Kidney glomerular epithelial cell (primary cell): ENCODE measurements around the gene SPTB.

Experiments
- DNase-seq: peaks from one replicate; lab custom pipeline; 2025; lab: John Stamatoyannopoulos, UW

SPTB gene

DNA sequence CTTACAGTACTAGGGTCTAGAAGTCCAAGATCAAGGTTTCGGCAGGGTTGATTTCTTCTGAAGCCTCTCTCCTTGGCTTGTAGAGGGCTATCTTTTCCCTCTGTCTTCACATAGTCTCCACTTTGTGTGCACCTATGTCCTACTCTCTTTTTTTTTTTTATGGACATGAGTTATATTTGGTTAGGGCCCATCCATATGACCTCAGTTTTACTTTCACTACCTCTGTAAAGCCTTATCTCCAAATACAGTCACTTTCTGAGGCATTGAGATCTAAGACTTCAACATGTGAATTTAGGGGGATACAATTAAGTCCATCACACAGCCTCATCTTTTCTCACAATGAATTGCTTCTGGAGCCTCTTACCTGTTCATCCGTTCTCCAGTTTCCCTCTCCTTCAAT is 5.9 kb upstream of the SPTB start:
- DNase-seq = no peak

DNA sequence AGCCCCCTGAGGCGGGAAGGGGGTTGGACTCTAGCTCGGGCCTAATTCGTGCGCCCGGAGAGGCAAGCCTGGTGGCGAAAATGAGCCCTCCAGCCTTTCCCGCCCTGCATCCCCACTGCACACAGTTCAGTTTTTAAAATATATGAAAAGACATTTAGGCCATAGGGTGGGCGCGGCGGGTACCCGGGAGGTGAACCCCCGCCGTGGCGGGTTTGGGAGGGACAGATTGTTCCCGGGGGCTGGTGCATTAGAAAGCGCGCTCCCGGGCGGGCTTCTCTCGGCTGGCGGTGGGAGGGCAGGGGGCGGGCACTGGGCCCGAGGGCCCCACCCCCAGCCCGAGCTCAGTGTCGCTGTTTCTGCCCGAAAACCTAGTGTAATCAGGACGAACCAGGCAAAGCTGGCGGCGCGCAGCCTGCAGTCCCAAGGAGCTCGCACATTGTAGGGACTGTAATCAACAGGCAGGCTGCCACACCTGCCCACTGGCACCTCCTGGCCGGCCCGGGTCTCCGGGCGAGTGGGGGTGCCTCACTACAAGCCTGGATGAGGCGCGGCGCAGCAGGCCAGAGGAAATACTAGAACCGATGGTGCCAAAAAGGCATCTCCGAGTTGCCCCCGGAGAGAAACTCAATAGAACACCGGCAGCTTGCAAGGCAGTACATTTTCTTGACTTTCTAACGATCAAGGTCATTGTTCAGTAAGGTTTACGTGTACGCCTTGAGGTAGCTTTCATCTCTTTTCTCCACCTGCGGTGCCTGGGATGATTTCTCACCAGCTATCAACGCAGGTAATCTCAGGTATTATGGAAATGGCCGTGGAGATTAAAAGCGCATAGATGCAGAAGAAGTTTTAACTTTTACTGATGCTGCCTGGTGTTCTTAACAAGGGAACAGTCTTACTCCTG is 764 bp upstream of the SPTB start:
- DNase-seq = no peak

DNA sequence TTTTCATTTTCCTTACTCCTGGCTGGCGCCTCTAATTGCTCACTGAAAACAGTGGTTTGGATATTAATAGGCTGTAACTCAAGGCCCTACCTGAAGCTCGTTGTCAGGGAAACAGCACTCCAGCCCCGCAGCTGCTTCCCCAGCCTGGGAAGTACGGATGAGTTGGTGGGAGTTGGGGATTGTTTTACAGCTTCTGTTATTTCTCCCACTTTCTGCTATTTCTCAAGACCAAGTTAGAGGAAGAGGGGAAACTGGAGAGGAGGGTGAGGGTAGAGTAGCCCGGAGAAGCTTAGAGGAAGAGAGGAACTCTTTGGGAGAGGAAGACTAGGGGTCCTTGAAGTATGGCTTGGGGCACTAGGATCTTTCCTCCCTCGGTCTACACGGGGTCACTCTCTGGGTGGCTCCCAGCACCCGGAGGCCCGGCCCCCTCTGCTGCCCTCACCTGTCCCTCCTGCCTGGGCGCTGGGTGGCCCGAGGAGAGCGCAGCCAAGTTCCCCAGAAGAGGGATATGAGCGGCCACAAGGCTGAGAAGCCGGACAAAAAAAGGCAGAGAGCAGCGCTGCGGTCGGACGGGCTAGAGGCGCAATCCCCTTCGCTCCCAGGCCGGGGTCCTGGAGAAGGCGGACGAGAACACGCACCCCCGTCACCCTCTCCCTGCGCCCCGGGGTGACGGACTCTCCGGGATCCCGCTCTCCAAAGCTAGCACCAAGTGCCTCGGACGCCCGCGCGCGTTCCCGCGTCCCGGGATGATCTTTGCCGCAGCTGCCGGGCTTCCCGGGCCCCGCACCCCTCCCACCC is 671 bp downstream of the SPTB start:
- DNase-seq = no peak

DNA sequence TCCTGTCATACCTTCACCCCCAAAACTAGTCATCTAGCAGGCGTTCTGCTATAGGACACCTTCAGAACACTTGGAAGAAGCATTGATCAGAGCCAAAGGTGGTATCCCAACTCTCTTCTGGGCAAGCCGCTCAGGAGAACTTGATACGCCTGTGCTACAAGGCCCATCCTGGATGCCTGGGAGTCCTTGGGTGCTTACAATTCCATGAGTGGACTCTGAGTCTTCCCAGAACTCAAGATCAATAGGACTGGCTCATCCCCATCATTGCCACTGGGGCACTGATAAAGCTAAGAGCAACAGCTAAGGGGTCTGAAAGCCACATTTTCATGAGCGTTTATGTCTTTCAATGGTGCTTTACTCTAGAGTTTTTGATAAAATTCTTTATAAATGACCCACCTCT is 1.9 kb downstream of the SPTB start:
- DNase-seq = no peak

DNA sequence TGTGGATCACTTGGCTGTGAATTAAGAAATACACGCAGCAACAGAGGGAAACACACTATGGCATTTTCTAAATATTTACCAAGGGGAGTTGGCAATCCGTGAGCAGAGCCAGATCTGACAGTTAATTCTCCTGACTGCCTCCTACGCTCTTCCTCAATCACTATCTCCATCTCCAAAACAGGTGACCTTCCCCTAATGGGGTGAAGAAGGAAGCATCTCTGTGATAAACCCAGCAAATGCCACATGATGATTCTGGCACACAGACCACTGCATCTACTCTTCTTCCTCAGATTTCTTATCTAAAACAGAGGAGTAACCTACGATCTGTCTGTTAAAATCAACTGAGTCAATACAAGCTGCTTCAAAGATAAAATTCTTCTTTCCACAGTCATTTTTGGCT is 4.4 kb downstream of the SPTB start:
- DNase-seq = no peak

DNA sequence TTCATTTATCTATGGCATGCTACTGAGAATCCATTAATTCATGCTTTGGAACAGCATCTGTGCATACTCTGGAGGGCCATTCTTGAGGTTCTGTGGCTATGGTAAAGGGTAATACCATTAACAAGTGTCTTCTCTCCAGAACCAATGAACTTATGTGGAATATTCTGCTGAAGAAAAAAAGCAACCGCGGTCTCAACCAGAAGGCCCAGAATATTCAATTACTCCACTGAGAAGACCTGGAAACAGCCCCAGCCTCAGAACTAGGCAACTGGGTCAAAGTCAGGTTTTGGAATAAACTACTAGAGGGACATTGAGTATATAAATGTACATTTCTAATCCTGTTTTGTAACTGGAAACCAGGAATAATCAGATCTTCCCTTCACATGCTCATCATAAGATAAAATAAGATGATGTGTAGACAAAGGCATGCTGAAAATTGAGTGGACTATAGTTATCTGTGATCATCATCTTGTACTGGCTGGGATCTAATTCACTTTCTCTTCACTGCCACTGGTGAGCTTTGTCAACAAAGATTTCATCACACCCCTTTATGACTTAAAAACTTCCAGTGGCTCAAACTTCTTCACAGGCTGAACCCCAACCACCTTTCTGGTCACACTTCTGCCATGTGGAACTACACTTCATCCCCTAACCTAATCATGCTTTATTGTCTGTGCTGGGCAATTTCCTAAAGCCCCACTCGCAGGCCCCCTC is 6.0 kb downstream of the SPTB start:
- DNase-seq = no peak

DNA sequence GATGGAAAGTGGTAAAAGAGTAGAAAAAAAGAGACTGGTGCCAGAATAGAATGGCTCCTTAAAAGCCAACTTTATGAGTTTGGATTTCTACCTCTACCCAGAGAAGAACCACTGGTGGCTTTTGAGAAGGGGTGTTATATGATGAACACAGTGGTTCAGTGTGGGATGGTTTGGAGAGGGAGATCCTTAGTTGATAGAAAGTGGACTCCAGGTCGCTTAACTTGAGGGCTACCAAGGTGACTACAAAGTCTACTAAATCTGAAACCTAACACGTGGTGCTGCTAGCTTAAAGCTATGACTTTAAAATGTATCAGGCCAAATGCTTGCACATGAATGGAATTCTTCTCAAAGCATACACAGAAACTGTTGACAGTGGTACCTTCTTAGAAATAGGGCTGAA is 8.4 kb downstream of the SPTB start:
- DNase-seq = no peak

DNA sequence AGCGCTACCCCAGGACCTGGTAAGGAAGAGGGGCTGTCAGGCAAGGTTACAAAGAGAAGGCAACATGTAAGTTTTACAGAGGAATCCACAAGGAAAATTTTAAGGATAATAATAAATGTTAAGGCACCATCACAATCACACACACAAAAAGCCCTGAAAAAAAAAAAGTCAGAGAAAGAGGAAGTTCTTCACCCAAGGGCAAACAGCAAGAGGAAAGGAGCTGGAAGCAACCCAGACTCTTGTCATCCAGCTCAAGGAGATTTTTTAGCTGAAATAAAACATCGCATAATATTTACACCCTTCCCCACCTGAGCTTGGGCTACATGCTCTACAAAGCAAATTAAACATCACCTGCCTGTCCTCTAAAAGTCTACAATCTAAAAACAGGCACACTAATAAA is 9.5 kb downstream of the SPTB start:
- DNase-seq = no peak

DNA sequence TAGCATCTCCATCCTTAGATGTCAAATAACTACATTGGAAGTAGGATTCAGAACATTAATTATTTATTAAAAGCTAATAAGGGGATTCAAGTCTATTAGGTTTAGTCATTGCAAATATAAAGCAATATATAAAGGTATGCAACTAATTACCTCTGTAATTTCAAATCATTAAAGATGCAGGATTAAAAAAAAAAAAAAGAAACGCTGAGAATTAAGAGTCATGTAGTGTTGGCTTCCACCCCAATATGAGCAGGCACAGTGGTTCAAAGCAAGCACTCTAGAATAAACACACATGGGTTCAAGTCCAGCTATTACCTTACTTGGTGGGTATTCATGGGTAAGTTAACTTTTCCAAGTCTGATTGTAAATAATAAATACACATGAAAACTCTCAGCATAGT is 10.9 kb downstream of the SPTB start:
- no peak for DNase-seq

DNA sequence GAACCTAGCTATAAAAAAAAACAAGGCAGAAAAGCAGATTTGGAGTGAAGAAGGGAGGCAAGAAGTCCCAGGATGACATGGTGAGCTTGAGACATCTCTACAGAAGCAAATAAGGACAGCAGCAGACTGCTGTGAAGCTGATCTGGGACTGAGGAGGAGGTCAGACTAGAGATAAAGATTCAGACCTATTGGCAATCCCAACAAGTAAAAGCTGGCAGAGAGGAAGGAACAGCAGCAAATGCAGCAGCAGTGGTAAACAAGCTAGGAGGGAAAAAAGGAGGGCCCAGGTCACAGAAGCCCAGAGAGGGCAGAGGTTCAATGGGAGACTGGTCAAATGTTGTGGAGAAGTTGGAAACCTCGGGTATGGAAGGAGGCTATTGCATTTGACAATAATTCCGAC is 11.3 kb downstream of the SPTB start:
- no peak for DNase-seq

DNA sequence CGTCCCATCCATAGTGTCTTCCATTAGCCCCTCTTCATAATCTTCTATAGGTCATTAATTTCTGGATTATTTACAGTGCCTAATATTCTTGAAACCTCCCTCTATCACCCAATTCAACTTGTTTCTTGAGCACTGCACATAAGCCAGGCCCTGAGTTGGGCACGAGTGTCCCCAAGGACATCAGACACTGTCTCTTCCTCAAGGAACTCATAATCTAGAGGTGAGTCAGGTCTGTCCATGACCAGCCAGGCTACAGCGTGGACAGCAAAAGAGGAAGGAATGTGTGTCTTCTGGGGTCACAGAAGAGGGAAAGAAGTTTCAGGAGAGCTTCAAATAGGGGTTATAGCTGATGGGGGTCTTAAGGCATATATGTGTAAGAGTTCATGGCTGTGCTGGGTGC is 12.5 kb downstream of the SPTB start:
- no peak for DNase-seq

DNA sequence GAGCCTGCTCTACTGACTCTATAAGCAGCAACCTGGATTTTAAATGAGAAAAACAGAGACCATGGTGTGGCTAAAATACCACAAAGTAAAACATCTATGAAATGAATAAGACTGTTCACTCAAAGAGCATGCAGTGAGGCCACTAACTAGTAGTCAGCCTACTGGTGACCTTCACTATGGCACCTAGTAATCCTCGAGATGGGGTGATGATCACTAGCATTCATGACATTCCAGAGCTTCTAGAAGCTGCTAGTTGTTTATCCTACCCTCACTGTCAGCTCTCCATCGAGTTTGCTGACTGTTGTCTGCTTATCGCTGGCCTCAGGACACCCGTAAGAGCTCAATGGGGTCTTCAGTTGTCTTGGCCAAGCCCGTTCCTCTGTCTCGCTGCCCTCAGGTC is 13.7 kb downstream of the SPTB start:
- no peak for DNase-seq

DNA sequence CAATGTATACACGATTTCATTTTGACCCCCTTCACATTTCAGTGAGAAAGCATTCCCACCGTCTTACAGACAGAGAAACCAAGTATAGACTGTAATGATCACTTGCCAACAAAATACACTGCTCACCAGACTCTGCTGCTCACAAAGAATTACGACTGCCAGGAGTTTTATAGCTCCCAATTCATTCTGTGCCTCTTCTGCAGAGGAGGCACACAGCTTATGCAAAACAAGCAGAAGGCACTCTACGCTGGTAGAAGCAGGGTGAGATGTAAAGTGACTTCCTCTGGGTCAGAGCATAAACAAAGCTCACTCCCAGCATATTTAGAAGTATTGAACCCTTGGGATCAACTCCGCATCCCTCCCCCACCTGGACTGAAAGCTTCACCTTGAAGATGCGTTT is 14.6 kb downstream of the SPTB start:
- DNase-seq = no peak

DNA sequence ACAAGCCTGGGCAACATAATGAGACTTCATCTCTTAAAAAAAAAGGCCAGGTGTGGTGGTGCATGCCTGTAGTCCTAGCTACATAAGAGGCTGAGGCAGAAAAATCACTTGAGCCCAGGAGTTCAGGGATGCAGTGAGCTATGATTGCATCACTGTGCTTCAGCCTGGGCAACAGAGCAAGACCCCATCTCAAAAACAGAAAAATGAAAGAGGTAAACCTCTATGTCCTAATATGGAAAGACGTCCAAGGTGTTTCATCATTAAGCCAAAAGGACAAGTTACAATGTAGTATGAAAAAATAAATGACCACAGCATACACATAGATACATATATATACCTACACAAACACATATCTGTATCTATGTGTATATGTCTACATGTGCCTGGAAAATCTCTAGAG is 15.4 kb downstream of the SPTB start:
- DNase-seq = no peak

DNA sequence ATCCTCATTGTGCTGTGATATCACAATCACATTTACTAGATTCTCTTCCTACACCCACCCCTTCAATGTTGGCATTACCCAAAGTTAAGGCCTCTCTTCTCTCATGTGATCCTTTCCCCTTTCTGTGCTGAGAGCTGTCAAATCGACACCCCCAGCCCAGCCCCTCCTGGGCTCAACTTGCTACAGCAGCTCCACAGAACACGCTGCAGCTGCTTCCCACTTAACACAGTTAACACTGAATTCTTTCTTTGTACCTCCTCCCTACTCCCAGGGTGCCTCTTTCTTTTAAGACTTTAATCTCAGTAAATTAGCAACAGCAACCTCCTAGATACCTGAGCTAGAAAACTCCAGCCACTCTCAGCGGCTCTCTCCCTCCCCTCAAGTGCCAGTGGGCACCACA is 17.8 kb downstream of the SPTB start:
- DNase-seq = no peak

DNA sequence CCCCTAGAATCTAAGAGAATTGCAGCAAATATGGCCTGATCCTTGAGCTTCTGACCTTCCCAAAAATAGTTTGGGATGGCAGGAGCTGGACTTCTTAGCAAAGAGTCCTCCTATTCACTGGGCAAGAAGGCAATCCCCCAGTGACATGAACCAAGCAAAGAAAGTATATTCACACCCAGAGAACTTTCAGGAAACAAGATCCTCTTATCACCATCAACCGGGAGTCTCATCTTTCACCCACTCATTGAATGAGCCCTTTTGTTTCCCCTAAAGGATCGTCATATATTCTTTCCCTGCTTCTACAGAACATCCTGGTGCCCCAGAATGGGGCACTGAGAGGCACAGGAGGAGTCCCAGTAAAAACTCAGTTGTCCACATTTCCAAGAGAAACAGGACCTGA is 19.7 kb downstream of the SPTB start:
- DNase-seq = no peak

DNA sequence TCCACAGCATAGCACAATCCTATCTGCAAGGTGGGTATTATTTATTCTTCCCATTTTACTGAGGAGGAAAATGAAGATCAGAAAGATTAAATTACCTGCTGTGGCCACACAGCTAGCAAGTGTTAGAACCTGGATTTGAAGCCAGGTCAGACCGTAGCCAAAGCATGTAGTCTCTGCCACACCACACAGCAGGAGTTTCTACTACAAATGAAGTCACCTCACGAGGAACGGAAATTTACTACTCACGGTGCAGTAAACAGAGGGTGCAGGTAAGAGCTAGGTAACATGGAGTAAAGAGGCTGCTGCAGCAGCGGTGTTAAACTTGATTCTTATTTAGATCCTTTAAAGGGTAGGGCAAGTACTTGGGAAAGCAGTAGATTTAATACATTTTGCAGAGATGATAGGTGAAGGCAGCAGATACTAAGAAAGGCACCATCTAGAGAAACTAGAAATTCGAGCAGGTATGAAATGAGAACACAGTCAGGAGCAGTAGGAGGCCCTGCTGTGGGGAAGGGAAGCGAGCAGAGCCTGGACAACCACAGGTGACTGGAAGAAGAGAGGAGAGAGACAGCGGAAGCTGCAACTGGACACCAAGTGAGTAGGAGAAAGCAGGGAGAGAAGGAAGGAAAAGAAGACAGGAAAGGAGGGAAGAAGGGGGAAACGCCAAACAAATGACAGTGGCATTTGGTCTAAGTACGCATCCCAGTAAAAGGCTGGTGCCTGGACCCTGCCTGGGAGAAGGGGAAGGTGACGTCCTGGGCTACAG is 21.5 kb downstream of the SPTB start:
- no peak for DNase-seq

DNA sequence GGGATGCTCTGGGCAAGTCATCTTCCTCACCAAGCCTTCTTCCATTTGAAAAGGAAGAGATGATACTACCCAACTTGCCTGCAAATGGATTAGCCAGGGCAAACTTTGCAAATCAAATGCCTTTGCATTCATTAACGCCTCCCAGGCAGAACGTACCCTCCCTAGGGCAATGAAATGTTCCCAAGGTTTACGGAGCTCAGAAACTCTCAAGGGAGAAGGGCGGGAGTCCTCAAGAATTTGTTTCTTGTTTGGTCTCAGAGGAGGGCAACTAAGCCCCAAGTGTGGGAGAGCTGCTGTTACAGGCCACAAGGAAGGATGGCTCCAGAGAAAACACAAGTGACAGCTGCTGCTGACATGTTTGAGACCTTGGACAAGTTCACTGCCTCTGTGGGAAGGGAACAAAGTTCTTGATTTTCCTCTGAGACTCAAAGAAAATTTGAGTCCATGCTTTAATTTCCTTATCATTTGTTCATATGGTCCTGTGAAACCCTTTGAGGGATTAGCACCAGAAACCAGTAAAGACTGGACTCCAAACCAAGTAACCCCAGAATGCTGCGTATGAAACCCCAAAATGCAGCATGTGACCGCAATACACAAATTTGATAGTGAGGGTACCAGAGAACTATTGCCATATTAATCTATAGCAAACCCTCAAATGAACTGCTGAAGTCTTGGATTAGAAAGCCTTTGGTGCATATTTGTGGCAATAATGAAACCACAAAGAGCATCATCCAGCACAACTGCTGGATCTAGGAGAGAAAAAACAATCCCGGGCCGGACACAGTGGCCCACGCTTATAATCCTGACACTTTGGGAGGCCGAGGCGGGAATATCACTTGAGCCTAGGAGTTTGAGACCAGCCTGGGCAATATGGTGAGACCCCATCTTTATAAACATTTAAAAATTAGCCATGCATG is 22.9 kb downstream of the SPTB start:
- no peak for DNase-seq

DNA sequence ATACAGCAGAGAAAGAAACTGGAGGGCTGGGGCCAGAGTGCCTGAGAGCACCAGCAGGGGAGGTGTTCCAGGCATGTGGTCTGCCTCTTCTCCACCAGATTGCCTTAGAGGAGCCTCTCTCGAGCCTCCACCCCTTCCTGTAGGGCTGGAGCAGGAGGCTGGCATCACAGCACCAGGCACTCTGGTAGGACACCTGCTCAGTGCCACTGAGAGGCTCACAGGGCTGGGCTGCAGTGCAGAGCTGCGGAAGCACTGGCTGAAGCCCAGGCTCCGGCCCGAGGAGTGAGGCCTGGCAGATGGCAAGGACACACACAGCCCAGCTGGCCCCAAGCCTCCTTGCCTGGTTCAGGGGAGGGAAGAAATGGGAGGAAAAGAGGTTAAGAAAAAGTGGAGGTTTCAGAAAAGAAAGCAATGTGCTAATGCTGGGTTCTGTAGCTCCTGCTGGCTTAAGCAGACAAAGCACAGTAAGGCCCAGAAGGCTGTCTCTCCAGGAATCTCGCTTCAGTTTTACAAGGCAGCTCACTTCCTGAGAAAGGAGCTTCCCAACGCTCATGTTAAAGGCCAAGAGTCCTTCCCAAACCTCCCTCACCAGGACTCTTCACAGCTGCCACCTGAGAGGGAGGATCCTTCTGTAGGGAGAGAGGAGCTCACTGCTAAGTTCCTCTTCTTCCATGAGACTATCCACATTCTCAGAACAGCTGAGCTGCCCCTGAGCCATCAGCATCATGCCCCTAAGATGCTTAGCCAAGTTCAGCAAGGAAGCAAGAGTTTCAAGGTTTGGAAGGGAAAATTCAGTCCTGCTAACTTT is 23.8 kb downstream of the SPTB start:
- DNase-seq = no peak
